Activated CD4-positive, alpha-beta T cell treated with anti-CD3 and anti-CD28 coated beads for 1 hour (primary cell): ENCODE measurements around the gene OLFM4.

Source experiments
- DNase-seq: peaks from one replicate; pipeline ENCODE4 v3.0.0-alpha.2; 2020

OLFM4 gene

DNA sequence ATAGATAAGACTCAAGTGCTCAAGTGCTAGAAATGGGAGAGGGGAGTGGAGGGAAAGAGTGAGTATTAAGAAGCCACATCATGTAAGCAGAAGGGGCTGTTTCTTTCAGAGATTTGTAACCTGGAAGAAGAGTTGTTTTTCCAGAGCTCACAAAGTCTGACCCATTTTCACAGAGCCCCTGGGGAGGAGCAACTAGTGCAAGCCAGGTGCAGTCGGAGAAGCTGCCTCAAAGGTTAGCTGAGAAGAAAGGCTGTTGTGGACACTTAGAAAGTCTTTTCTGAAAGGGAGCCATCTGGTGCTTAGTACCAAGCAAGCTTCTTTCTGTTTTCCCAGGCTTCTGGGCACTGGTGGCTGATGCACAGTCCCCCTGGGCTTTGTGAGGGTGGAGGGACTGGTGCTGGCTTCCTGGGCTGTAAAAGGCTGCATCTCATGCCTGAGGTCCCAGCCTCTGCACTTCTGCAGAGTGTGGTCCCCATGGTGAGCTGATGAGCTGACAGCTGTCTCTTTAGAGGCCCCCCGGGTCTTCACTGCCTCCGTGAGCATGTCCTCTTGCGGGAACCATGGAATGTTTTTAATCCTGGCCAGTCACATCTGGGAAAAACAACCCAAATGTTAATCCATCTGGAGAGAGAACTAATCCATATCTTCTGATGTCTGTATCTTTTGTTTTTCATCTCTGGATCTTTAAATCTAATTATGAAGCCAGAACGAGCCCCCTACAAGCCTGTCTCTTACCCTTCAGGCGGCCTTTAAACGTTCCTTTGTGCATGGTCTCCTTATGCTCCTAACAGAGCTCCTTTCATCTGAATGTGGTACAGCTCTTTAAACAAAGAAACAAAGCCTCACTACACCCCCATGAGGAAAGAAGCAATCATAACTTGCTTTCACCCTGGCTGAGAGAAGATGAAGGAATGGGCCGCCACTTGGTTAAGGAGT lies 40.2 kb downstream of the OLFM4 start:
- no peak for DNase-seq

DNA sequence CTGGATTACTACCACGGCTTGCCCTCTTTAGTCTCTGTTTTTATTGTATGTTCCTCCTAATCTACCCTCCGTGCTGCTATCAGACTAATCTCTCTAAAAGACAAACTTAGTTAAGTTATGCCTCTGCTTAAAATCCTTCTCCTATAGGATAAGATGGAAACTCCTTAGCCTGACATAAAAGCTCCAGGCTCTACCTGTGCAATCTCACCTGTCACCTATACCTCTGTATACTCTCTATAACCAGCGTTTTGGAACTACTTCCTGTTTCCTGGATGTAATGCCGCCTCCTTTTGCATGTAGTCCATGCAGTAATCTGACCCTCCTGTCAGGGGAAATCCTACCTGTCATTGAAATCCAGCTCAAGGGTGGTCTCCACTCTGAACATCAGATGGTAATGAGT lies 41.2 kb downstream of the OLFM4 start:
- DNase-seq, result no peak

- DNase-seq, result no peak
These were observed 45.1 kb downstream of the OLFM4 start for GRCh38 chr13:53073711-53074110.

GRCh38 chr13:53074114-53074513 lies 45.5 kb downstream of the OLFM4 start:
- DNase-seq, result no peak

DNA sequence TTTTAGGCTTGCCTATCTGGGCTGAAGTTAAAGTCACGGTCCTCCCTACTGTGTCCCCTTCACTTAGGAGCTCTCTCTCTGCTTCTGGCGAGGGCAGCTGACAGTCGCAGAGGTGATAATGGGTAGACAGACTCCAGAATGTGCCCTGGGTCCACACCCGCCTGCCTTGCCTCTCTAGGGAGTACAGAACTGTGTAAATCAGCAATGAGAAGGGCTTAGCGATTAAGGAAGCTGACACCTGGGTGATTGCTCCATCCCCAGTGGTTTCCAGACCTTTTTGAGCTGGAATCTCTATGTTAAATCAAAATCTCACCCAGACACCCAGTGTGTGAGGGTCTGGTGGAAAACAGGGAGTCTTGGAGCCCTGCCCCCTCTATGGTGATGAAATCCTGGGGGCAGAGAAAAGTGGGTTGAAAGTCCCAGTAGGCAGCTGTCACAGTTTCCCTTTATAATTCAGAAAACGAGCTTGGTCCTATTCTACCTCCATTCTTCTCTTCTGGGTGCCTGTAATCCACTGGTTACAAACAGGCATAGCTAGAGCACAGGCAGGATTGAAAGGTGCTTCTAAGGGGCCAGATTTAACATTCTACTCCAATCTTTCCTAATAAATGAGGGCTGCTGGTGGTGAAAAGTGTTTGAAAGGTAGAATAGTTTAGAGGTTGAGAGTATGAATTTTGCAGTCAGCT lies 46.9 kb downstream of the OLFM4 start:
- DNase-seq, result no peak

DNA sequence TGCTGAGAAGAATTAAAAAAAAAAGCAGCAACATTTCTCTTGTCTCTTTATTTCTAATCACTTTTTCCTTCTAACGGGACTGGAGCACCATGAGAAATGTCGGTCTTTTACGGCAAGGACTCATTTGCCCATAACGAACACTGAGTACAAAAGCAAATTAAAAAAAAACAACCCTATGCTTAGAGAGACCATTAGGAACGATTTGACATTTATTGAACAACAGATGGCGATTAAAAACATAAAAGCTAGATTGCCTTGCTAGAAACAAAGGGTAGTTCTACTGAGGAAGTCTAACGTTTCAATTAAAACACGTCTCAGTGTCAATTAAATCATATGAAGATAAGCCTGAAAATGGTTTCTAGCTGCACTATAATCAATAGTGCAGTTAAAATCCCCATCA lies 51.1 kb downstream of the OLFM4 start:
- no peak for DNase-seq

GRCh38 chr13:53088871-53089270 lies 60.3 kb downstream of the OLFM4 start:
- DNase-seq, result no peak

DNA sequence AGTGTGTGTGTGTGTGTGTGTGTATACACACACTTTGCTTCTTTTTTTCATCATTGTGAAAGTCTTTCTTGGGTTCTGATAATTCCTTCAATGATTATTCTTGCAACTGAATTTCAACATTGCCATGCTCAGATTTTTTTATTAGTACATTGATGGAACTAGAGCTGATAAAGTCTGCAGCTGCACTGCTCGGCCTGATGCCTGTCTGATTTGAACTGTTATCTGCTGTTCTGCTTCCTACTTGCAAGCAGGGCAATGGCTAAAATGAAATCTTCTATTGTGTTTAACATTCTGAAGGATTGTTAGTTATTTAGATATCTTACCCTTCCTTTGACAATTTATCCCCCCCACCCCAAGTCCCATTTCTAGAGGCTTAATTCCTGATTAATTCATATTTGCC lies 61.3 kb downstream of the OLFM4 start:
- DNase-seq, result no peak

- no peak for DNase-seq
These were observed 61.8 kb downstream of the OLFM4 start for GRCh38 chr13:53090461-53090860.

- no peak for DNase-seq
These were observed 64.3 kb downstream of the OLFM4 start for GRCh38 chr13:53092931-53093330.

DNA sequence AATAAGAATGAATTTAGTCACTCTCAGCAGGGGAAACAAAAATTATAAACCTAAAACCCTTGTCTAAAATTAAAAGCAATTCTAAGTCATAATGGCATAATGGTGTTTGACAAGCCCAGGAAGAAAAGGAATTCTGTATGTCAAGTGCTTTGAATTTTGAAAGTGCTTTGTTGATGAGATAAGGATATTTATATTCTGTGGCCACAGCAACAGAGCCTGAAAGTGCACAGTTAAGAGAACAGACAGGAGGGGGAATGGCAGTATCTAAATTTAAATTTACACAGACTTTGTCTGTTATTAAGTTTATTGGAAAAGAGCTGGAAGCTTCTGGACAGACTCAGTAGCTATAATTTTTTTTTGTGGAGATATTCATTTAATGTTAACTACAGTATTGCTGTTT lies 69.8 kb downstream of the OLFM4 start:
- DNase-seq, result no peak

- no peak for DNase-seq
These were observed 71.9 kb downstream of the OLFM4 start for GRCh38 chr13:53100394-53101063.
